HG03097 (cell line): ENCODE measurements around the gene SH2B3.
"Not testable (repeated sequence)": the region's sequence is repeated elsewhere in the genome, so short reads cannot be mapped to it uniquely, and the experiment has no call there.

Experiments
- ATAC-seq: cut with Tn5 transposase; IDR thresholded peaks from one replicate; pipeline ENCODE4 v1.9.1; 2021; ENCODE audit not compliant: unreplicated experiment, low FRiP score

The SH2B3 gene

GRCh38 chr12:111386885-111387284 is 18.8 kb upstream of the SH2B3 start:
- ATAC-seq = no peak

- no peak for ATAC-seq
These were observed 17.9 kb upstream of the SH2B3 start for GRCh38 chr12:111387747-111388323.

- ATAC-seq = no peak
These were observed 16.1 kb upstream of the SH2B3 start for GRCh38 chr12:111389635-111390034.

GRCh38 chr12:111390910-111391309 is 14.8 kb upstream of the SH2B3 start:
- no peak for ATAC-seq

- ATAC-seq = no peak
These were observed 11.9 kb upstream of the SH2B3 start for GRCh38 chr12:111393700-111394300.

- no peak for ATAC-seq
These were observed 11.2 kb upstream of the SH2B3 start for GRCh38 chr12:111394480-111394879.

GRCh38 chr12:111395336-111396187 is 10.2 kb upstream of the SH2B3 start:
- no peak for ATAC-seq

- not testable (repeated sequence) for ATAC-seq
These were observed 9.5 kb upstream of the SH2B3 start for GRCh38 chr12:111396271-111396670.

- ATAC-seq = no peak
These were observed 8.8 kb upstream of the SH2B3 start for GRCh38 chr12:111396726-111397445.

- no peak for ATAC-seq
These were observed 7.2 kb upstream of the SH2B3 start for GRCh38 chr12:111398530-111398929.

GRCh38 chr12:111399741-111400404 is 5.8 kb upstream of the SH2B3 start:
- ATAC-seq = not testable (repeated sequence)

GRCh38 chr12:111401167-111401605 is 4.5 kb upstream of the SH2B3 start:
- ATAC-seq = no peak

GRCh38 chr12:111402490-111402824 is 3.3 kb upstream of the SH2B3 start:
- ATAC-seq = not testable (repeated sequence)

- ATAC-seq = peak; percentile 4
These were observed 1.2 kb upstream of the SH2B3 start for GRCh38 chr12:111404362-111405148.

GRCh38 chr12:111405149-111405858 is 419 bp upstream of the SH2B3 start:
- ATAC-seq = peak; percentile 47

GRCh38 chr12:111406474-111407376 is 1.0 kb downstream of the SH2B3 start:
- no peak for ATAC-seq

GRCh38 chr12:111407377-111408115 is 1.8 kb downstream of the SH2B3 start:
- no peak for ATAC-seq

GRCh38 chr12:111408116-111408440 is 2.4 kb downstream of the SH2B3 start:
- ATAC-seq = no peak
